GM12872 (cell line): ENCODE results near the gene SLC5A5.

Experiments used
- TF ChIP-seq, protein P1 (sequence below): IDR thresholded peaks from 3 replicates; pipeline ENCODE4 v1.5.1; 2011; ENCODE audit warnings: low read depth, mild to moderate bottlenecking, low read length, moderate library complexity; ENCODE audit not compliant: insufficient read depth

SLC5A5 gene

DNA sequence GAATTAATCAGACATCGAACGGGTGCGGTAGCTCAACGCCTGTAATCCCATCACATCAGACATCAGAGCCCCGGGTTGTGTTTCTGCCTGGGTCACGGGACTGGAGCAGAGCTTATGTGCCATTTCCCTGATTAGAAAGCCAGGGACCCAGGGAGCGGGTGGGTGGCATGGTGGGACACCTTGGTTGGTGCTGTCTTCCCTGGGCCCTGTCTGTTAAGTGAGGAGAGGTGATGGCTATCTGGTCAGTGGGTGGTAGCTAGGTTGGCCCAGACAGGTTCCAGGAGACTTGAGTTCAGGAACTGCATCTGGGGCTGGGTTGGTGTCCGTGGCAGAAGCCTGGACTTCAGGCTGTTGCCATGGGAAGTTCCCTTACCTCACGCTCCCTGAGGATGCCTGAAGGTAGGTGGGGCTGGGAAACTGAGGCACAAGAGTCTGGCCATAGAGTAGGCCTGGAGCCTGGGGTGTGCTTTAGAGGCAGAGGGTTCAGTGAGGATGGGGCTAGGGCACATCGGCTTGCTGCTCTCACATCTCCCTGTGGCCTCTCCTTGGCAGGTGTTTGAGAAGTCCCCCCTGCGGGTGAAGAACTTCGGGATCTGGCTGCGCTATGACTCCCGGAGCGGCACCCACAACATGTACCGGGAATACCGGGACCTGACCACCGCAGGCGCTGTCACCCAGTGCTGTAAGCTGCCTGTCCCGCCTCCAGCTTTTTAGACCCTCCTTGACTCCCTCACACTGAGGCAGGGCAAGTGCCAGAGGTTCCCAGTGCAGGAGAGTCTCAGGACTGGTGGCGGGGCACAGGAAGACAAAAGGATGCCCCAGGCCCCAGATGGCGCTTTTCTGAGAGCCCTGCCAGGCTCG, 10.0 kb upstream of the SLC5A5 start:
- TF ChIP-seq, protein P1, sequence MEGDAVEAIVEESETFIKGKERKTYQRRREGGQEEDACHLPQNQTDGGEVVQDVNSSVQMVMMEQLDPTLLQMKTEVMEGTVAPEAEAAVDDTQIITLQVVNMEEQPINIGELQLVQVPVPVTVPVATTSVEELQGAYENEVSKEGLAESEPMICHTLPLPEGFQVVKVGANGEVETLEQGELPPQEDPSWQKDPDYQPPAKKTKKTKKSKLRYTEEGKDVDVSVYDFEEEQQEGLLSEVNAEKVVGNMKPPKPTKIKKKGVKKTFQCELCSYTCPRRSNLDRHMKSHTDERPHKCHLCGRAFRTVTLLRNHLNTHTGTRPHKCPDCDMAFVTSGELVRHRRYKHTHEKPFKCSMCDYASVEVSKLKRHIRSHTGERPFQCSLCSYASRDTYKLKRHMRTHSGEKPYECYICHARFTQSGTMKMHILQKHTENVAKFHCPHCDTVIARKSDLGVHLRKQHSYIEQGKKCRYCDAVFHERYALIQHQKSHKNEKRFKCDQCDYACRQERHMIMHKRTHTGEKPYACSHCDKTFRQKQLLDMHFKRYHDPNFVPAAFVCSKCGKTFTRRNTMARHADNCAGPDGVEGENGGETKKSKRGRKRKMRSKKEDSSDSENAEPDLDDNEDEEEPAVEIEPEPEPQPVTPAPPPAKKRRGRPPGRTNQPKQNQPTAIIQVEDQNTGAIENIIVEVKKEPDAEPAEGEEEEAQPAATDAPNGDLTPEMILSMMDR: no peak

DNA sequence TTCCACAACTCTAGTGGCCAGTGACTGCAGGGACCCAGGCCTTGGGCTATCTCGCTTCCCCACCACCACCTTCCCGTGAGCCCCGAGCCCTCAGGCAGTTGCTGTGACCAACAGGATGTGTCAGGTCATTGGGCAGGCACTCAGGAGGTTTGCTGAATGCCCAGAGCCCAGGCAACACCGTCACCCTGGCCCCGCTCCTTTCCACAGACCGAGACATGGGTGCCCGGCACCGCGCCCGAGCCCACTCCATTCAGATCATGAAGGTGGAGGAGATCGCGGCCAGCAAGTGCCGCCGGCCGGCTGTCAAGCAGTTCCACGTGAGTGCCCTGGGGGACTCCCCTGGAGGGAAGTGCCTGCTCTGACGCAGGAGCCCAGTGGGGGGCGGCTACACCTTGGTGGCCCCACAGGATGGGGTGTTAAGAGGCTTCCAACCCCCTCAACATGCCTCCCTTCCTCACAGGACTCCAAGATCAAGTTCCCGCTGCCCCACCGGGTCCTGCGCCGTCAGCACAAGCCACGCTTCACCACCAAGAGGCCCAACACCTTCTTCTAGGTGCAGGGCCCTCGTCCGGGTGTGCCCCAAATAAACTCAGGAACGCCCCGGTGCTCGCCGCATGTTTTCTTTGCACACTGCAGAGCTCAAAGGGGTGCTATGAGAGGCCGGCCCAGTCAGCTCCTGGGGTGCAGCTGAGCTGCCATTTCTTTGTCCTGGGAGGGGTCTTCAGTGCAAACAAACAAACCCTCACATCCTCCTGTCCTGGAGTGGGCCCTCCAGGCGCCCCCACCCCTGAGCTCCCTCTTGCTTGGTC, 8.8 kb upstream of the SLC5A5 start:
- TF ChIP-seq, protein P1: 0 out of 3 replicates have a peak, but pooled peaks have one; percentile 12

DNA sequence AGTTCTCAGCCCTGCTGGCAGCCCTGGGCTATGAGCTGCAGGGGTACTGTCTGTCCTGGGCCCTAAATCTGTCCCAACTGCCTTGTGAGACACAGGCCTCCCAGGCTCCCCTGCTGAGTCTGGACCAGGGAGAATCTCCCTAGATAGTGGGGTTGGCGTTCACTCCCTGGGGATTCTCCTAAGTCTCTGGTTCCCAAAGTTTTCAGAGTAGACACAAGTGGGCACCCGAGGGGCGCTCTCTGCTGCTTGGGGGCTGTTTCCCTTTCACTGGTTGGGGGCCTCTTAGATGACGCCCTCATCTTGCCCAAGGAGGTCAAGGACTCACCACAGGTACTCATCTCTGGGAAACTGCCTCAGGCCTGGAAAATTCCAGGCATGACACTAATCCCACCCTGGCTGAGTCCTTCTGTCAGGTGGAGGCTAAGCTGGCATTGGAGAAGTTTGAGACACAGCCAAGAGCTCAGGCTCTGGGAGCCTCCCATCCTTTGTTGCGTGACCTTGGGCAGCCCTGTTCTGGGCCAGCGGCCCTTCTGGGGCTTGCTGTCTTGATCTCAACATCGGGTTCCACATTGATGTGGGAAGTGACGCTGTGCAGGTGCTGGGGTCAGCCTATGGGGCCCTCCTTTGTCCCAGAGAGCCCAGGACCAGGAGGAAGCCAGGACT, 8.1 kb upstream of the SLC5A5 start:
- TF ChIP-seq, protein P1: no peak

DNA sequence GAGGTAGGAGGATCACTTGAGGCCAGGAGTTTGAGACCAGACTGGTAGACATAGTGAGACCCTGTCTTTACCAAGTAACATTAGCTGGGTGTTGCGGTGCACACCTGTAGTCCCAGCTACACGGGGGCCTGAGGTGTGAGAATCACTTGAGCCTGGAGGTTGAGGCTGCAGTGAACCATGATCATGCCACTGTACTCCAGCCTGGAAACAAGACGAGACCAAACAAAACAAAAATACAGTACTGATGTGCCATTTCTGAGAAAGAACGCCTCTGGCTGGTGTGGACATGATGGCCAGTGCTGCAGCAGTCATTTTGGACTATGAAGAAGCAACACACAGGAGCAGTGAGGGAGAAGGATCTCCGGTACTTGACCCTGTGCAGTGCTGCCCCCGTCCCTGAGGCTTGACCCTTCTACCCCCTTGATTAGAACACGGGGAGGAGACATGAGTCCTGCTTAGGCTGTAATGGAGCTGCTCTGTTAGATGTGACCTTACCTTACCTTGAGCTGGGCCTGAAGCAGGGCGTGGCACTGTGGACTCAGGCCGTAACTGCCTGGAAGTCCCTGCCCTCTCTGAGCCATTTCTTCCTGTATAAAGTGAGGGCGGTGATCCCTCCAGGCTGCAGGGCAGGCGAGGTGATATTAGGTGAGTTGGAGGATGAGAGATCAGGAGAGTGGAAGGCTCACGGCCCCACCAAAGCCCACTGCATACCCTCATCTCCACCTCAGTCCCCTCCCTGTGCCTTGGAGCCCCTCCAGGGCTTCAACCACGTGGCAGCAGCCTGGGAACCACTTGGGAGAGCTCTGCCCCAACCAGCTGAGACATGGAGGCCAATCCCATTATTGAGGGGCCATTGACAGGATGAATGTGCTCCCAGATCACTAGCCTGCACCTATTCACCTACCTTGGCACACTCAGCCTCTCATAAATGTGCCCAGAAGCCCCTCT, 6.1 kb upstream of the SLC5A5 start:
- TF ChIP-seq, protein P1: no peak

DNA sequence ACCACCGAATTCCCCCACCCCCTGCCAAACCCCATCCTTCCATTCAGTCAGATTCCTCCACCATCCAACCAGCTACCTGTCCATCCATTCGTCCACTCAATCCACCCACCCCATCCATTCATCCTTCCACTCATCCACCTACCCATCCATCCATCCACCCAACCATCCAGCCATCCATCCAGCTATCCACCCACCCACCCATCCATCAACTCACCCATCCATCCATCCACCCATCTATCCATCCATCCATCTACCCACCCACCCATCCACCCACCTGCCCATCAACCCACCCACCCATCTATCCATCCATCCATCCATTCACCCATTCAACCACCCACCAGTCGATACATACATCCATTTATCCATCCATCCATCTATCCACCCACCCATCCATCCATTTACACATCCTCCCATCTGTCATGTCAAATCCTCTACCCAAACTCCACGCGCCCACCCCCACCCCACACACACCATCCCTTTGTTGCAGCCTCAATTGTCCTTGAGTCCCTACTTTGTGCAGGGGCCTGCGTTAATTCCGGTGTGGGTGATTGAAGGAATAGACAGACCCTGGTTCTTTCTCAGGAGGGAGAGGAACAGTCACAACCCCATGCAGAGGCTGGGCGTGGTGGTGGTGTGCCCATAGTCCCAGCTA, 5.3 kb upstream of the SLC5A5 start:
- TF ChIP-seq, protein P1: no peak

DNA sequence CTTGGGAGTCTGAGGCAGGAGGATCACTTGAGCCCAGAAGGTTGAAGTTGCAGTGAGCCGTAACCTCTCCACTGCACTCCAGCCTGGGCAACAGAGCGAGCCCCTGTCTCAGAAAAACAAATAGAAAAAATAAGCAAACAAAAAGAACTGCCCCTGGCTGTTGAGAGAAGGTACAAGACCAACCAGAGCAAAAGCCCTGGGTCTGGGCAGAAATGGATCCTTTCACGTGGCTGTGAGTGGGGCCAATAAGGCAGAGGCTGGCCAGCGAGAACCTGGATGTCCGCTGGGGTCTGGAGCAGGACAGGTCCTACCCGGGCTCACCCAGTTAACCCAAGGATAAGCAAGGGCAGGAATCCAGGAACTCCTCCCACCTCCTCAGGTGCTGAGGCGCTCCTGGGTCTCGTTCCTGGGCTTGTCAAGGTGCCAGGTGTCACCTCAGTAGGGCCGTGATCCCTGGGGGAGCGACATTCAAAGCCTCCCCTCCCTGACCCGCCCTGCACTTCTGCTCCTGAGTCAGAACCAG, 4.7 kb upstream of the SLC5A5 start:
- TF ChIP-seq, protein P1: no peak
